GM23248 (cell line): ENCODE results near the gene C9orf50.

Experiments
- EZH2 ChIP-seq: fragments of 200-600 bp; sonication (generic); IDR thresholded peaks from 2 replicates; pipeline ENCODE4 v1.6.1; 2018; ENCODE audit warnings: antibody characterized with exemption, mild to moderate bottlenecking; ENCODE audit not compliant: insufficient read depth, poor library complexity, severe bottlenecking
- EZH2phosphoT487 ChIP-seq: fragments of 200-600 bp; sonication (generic); IDR thresholded peaks from 2 replicates; pipeline ENCODE4 v1.6.1; 2018; ENCODE audit warnings: antibody characterized with exemption, moderate library complexity, mild to moderate bottlenecking, low read depth; ENCODE audit not compliant: insufficient read depth

DNA sequence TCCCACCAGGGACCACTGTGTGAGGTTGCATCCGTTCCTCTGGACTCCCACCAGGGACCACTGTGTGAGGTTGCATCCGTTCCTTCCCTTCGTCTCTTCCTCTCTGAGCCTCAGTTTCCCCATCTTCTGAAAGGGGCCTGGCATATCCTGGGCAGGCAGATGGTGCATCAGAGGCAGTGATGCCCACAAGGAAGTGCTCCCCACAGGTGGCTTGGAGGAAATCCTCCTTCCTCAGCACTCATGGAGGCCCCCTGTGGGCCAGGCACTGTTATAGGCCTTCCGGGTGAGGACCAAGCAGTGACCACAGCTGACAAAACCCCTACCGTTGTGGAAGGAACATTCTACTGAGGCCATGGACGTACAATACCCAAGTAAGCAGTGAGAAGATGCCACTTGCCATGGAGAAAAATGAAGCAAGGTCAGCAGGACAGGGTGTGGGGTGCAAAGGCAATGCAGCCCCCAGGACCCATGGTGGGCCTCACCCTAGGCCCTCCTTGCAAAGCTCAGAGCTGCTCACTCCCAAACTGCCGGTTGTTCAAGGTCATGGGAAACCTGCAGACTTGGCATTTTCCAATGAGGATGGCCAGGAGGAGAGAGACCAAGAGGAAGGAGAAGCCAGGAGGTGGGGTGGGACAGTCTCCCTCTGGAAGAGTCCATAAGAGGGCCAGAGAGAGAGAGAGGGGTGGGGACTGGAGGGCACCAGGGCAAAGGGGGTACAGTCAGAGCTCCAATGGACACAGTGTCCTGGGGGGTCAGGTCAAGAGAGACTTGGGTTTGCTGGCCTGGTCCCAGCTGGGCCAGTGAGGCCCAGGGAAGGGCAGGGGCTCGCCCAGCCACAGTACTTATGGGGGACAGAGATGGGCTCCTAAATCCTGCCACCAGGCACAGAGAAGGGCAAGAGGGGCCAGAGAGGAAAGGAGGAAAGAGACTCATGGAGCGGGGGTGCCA is 51.1 kb downstream of the C9orf50 start:
- TF ChIP-seq EZH2 (no peak), EZH2phosphoT487 (no peak)
